ENCODE data around the gene PCSK9. TPM values are rescaled to one million over a fixed set of nuclear protein-coding genes. Genes with fewer than 3 reads are reported as not detected.

The PCSK9 gene
- total RNA-seq, 4 donors from 2014 or later = 0.07 TPM; not detected in 3

DNA sequence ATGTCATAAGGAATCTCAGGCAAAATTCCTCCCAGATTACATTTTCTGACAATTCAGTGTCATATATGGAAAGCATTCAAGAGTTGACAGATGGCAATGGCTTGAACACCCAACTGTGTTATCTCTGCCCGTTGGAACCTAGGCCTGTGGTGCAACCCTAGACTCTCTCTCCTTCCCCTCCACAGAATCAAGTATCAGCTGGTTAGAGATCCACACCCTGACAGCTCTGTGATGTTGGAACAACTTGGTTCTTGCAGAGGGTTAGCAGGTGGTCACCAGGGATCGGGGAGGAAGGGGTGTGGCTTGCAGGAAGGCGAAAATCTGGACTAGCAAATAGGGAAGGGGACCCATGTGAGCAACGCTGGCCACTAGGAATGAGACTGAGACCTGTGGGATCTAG is 26.3 kb downstream of the PCSK9 start:
- intact Hi-C loops (cut with DNase I; ENCODE audit: low total_unique reads) = no loop called here
- TF ChIP-seq POLR2A (IDR thresholded peaks at IDR 0.05) = no peak
- TF ChIP-seq, protein P1, sequence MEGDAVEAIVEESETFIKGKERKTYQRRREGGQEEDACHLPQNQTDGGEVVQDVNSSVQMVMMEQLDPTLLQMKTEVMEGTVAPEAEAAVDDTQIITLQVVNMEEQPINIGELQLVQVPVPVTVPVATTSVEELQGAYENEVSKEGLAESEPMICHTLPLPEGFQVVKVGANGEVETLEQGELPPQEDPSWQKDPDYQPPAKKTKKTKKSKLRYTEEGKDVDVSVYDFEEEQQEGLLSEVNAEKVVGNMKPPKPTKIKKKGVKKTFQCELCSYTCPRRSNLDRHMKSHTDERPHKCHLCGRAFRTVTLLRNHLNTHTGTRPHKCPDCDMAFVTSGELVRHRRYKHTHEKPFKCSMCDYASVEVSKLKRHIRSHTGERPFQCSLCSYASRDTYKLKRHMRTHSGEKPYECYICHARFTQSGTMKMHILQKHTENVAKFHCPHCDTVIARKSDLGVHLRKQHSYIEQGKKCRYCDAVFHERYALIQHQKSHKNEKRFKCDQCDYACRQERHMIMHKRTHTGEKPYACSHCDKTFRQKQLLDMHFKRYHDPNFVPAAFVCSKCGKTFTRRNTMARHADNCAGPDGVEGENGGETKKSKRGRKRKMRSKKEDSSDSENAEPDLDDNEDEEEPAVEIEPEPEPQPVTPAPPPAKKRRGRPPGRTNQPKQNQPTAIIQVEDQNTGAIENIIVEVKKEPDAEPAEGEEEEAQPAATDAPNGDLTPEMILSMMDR (IDR thresholded peaks at IDR 0.05 in 4 of 5, conservative IDR thresholded peaks at IDR 0.05 in 1 of 5) = no peak
- DNase-seq (no peak), ATAC-seq (no peak)
- peaks cover 0 to 20% of the 10 kb centered on the region in 2 donors for H3K36me3 ChIP-seq
- in situ Hi-C loops (cut with MboI; ENCODE audit: low sequenced_read_pairs in 4 of 4) = no loop called here
- H3K4me3 ChIP-seq = no peak overlapping the region
- H3K27ac ChIP-seq = no peak overlapping the region
- H3K4me1 ChIP-seq = peaks cover 39 to 50% of the 10 kb centered on the region in 2 donors
- H3K27me3 ChIP-seq = no peaks in the 10 kb centered on the region
- no peaks in the 10 kb centered on the region for H3K9me3 ChIP-seq

DNA sequence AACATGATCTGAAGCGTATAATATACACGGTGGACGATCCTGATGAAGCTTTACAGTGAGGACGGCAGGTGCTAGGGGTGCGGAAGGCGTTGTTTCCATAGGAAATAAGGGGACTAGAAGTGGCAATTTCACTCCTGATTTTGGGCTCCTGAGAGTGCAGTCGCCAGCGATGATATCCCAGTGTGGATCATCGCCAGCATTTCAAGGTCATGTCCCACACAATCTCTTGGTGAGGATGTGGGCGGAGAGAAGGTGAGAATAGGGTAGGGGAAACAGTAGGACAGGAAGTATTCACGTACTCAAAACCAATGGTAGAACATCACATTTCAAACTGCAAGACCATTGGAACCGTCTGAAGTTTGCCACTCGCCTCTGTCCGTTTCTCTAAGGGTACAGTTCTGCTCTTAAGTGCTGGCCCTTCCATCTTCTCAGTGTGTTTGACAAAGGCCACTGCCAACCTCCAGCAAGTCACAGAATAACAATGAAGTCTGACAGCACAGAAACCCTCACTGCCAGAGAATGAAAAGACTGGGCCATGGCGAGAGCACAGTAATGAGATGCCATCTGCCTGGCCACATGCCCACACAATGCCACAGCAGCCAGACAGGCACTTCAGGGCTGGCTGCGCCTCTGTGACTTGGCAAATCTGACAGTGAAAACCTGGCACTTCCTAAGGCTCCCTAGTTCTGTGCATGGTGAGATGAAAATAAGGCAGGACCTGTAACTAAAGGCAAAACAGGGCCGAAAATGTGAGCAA is 27.9 kb downstream of the PCSK9 start:
- TF ChIP-seq, protein P1 (IDR thresholded peaks at IDR 0.05 in 4 of 5, conservative IDR thresholded peaks at IDR 0.05 in 1 of 5) = no peak
- TF ChIP-seq POLR2A (IDR thresholded peaks at IDR 0.05) = no peak
- H3K9me3 ChIP-seq = no peaks in the 10 kb centered on the region
- no peak overlapping the region for H3K4me3 ChIP-seq
- H3K36me3 ChIP-seq = peaks cover 0 to 36% of the 10 kb centered on the region in 2 donors
- peaks cover 43 to 51% of the 10 kb centered on the region in 2 donors for H3K4me1 ChIP-seq
- intact Hi-C loops (cut with DNase I; ENCODE audit: low total_unique reads) = no loop called here
- H3K27me3 ChIP-seq = no peaks in the 10 kb centered on the region
- in situ Hi-C loops (cut with MboI; ENCODE audit: low sequenced_read_pairs in 4 of 4) = no loop called here
- ATAC-seq (peak; percentile 52 to 73), DNase-seq (peak; percentile 47 to 84)
- peak overlapping the region; percentile 40 to 67 (median 56) for H3K27ac ChIP-seq

DNA sequence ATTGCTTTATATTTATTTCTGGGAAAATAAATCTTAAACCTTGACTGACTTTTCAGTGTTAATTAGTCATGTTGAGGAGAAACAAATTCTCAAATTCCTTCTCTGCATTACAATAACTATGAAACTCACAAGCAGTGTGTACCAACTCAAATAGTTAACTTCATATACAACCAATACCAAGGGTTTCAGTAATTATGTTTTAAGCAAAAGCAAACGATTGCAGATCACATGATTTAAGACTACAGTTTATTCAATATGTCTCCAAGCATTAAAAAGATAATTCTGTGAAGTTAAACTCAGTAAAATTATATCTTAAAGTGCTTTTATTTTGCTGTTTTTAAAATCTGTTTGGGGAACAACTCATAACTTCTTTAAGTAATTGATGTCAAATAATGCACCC is 28.6 kb downstream of the PCSK9 start:
- Histone ChIP-seq H3K9me3 (no peaks in the 10 kb centered on the region), H3K36me3 (peaks cover 0 to 43% of the 10 kb centered on the region in 2 donors), H3K27ac (peak overlapping the region; percentile 40 to 67 (median 56)), H3K4me1 (peaks cover 43 to 51% of the 10 kb centered on the region in 2 donors), H3K4me3 (no peak overlapping the region), H3K27me3 (no peaks in the 10 kb centered on the region)
- no peak for DNase-seq
- TF ChIP-seq POLR2A (IDR thresholded peaks at IDR 0.05) = no peak
- TF ChIP-seq, protein P1 (IDR thresholded peaks at IDR 0.05 in 4 of 5, conservative IDR thresholded peaks at IDR 0.05 in 1 of 5) = no peak
- intact Hi-C loops (cut with DNase I; ENCODE audit: low total_unique reads) (no loop called here), in situ Hi-C loops (cut with MboI; ENCODE audit: low sequenced_read_pairs in 4 of 4) (no loop called here)
- ATAC-seq = no peak

DNA sequence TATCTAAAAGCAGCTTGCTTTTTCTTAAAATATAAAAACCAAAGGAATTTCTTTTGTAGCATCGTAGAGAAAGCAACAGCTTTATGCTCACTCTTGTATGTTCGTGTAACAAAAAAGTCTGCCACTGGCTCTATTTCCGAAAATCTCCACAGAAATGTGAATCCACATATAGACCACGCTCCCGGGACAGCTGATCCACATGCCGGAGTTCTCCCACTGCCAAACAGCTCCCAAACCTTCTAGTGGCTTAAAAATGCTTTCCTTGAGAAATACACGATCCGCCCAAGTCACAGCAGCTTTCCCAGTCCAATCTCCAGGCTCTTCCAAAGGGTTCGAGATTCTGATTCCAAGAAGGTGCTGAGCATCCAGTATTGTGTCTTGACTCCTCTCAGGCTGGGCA is 29.3 kb downstream of the PCSK9 start:
- intact Hi-C loops (cut with DNase I; ENCODE audit: low total_unique reads) (no loop called here), in situ Hi-C loops (cut with MboI; ENCODE audit: low sequenced_read_pairs in 4 of 4) (no loop called here)
- Histone ChIP-seq H3K36me3 (peaks cover 0 to 50% of the 10 kb centered on the region in 2 donors), H3K27ac (peak overlapping the region in 1 of 4 donors; percentile 67), H3K27me3 (no peaks in the 10 kb centered on the region), H3K4me1 (peaks cover 43 to 54% of the 10 kb centered on the region in 2 donors), H3K9me3 (no peaks in the 10 kb centered on the region), H3K4me3 (no peak overlapping the region)
- TF ChIP-seq, protein P1 (IDR thresholded peaks at IDR 0.05 in 4 of 5, conservative IDR thresholded peaks at IDR 0.05 in 1 of 5) = no peak
- no peak for TF ChIP-seq POLR2A (IDR thresholded peaks at IDR 0.05)
- ATAC-seq = no peak
- no peak for DNase-seq

All from gastrocnemius medialis (tissue), 4 donors.